K562 (cell line): ENCODE results near the gene WIPF3. TPM values are rescaled to one million over a fixed set of nuclear protein-coding genes. Genes with fewer than 3 reads are reported as not detected.
A peak's percentile ranks its signal among the peaks of the same experiment; 100 is the strongest.

Source experiments
- CTCF ChIP-seq, 3 experiments: IDR thresholded peaks in 2 of 3; conservative IDR thresholded peaks in 1 of 3; 2 replicates each; pipeline ENCODE4 v1.5.1; 2011 to 2012; ENCODE audit warnings: low read length in 3 of 3, mild to moderate bottlenecking in 3 of 3, control low read depth in 2 of 3, improper control_type of control experiment in 1 of 3, inconsistent platforms in 1 of 3, low read depth in 1 of 3, mixed read lengths in 1 of 3, moderate library complexity in 1 of 3; ENCODE audit not compliant: insufficient read depth in 2 of 3
- REST ChIP-seq, 2 experiments: fragments of 450-650 bp; formaldehyde crosslinking in 1 of 2; IDR thresholded peaks; 2 replicates each; pipeline versions ENCODE4 v1.4.0 to v1.6.1; 2014 to 2020; ENCODE audit warnings: mild to moderate bottlenecking in 2 of 2, borderline replicate concordance in 1 of 2, low read depth in 1 of 2
- ZNF146 ChIP-seq: IDR thresholded peaks from one replicate; pipeline ENCODE4 v1.6.1; 2018; ENCODE audit warnings: missing compliant biosample characterization; ENCODE audit not compliant: unreplicated experiment
- polyA plus RNA-seq, 8 experiments: library from polyadenylated mRNA; depleted of rRNA in 4 of 8; stranded (reverse) in 5 of 8; unstranded in 3 of 8; fragments of >200 nt; fragmentation: Nextera tagmentation in 2 of 8; fragmentation: Illumina TruSeq in 1 of 8; extraction: Ambion mirVana in 2 of 8; extraction: Trizol in 1 of 8; gene quantifications; 2 replicates each; pipeline versions ENCODE4 v1.2.1 to v1.2.3, GENCODE V29; 2011 to 2014; ENCODE audit warnings: inconsistent platforms in 1 of 8, missing spikeins in 1 of 8
- total RNA-seq, 7 experiments: library from RNA; depleted of rRNA in 6 of 7; stranded (reverse); fragments of >200 nt in 6 of 7; fragmentation: Illumina TruSeq in 2 of 7; extraction: Trizol in 2 of 7; gene quantifications; 2 replicates each; pipeline versions ENCODE4 v1.2.1 to v1.2.3, GENCODE V29; 2011 to 2021; ENCODE audit warnings: low replicate concordance in 1 of 7

Gene WIPF3
- total and polyA plus RNA-seq, 9 of the 15 experiments (the other 6 are each of a cell fraction or from before 2014, with no cell fraction given): 0.18 to 3.2 (median 1.7) TPM

DNA sequence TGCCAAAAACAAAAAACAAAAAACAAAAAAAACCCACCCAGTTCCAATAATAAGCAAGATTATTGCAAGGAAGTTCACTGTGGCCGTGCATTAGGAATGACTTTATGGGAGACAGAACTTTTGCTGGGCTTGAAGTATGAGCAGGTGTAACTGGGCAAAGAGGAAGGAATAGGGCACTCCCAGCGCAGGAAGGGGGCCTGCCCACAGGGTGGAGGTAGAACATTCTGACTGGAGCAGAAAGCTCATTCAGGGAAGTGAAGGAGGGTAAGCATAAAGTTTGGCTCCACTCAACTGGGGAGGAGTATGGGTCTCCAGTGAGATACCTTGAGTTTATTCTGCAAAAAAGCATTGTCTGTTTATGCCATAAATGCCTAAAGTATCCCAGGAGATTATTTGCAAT lies 42.1 kb upstream of the WIPF3 start (continued):
- TF ChIP-seq REST (IDR thresholded peaks at IDR 0.05; ENCODE audit: borderline replicate concordance) (peak; percentile 75; the same call in 1 of the 2 replicates), REST (CRISPR knock-in tag; IDR thresholded peaks at IDR 0.05; ENCODE audit: low read depth) (no peak), ZNF146 (CRISPR knock-in tag) (no peak), CTCF (IDR thresholded peaks at IDR 0.05 in 2 of 3, conservative IDR thresholded peaks at IDR 0.05 in 1 of 3; ENCODE audit: insufficient read depth in 2 of 3, low read depth in 1 of 3, low read length in 3 of 3) (peak; percentile 56 to 69 (median 61))
